Fibroblast of skin of left biceps (primary cell): Measurements from ENCODE around the gene MAPRE3.

Experiments
- DNase-seq, 2 experiments: peaks; one replicate each; pipeline ENCODE4 v3.0.0-alpha.2; 2013; ENCODE audit warnings: low read depth in 2 of 2

Gene MAPRE3

DNA sequence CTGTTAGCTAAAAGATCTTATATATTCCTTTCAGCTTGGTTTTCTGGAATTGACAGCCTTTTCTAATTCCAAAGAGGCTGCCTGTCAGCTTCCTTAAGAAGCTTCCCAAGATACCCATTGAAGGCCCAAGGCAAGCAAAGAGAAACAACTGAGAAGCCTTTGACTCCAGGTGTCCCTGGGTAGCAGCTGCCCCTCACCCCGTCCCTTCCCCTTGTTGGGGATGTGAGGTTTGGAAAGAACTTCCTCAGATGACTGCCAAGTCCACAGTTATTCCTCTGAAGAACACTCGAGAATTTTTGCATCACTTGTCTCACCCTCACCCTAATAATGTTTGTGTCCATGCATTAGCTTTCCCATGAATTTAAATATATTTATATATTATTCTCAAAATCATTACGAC, 13.3 kb downstream of the MAPRE3 start:
- DNase-seq, result no peak

DNA sequence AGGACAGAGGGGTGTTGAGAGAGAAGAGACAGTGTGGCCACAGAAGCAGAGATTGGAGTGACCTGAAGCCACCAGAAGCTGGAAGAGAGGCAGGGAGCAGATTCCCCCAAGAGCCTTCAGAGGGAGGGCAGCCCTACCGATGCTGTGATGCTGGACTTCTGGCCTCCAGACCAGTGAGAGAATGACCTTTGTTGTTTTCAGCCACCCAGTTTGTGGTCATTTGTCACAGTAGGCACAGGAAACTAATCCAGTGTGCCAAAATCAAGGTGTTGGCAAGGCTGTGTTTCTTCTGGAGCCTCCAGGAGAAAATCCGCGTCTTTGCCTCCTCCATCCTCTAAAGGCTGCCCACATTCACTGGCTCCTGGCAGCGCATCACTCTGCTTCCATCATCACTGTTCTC, 15.4 kb downstream of the MAPRE3 start:
- DNase-seq, result no peak

DNA sequence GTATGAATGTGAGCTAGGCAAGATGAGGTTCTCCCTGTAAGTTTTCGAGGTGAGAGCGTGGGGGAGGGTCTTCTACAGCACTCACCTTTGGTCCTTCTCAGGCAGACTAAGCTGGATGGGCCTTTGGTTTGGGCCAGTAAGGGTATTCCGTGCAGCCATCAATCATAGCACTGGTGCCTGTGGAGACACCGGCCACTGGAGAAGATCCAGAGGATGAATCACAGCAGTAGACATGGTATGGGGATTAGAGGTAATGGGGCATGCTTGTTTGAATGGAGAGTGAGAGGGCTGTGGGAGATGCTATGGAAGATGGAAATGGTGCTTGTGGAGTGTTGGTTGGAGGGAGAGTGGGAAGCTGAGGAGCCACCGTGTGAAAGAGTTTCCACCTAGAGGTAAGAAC, 16.1 kb downstream of the MAPRE3 start:
- DNase-seq, result no peak

DNA sequence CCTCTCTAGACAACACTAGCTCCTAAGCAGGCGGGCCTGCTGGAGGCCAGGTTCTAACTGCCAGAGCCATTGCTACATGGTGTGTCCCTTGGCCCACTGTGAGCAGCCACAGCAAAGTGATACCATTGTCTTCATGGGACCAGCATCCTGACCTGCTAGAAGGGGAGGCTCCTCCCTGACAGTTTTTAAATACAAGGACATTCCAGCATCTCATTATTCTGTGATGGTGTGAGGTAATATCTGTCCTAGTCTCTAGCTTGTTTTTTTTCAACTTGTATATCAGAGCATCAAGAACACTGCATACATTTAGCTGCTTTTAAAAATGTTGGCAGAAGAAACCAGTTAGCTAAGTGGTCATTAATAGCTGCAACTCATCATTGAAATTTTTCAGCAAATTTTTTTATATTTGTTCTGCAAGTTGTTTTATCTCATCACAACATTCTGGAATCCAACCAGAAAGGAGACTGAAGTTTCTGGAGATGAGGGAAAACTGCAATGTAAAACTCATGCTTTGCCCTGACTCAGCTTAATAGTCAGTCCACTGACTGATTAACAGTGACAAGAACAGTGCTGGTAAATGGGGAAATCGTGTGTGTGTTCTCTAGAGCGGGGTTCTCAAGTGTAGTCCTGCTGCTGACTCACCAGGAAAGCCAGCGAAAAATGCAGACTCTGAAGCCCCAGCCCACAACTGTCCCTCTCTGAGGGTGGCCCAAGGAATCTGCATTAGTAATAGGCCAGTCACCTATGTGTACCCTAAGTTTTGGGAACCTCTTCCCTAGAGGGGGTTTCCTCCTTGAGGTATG, 17.8 kb downstream of the MAPRE3 start:
- no peak for DNase-seq

DNA sequence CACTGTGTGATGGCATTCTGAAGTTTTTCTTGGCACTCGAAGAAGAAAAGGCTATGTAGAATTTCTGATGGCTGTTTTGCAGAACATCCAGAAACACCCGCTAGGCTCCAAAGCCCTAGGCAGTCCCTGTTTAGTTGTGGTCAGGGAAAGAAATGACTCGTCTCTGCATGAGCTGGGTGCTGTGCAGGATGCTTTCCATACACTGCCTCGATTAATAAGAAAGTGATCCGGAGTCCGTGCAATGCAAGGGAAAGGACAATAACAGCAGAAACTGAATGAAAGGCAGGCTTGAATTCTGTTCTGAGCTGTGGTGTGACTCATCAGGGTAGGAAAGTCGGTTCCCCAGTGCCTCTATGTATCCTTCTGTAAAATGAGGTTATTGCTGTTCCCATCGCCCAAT, 18.7 kb downstream of the MAPRE3 start:
- no peak for DNase-seq

DNA sequence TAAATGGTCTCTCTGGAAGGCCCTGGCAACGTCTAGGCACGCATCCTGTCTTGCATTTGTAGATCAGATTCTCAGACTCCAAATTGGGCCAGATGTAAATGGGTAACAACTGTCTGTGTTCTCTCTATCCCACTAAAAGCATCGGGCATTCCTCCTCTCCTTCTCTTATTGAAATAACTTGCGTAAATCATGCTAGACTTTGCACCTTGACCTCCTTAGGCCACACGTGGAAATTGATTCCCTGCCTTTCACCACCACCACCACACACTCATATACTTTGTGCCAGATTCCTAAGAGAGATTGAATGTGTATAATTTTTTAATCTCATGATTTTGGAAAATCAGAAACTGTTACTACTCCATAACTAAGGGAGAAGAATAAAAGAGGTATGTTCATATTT, 21.3 kb downstream of the MAPRE3 start:
- DNase-seq, result no peak

DNA sequence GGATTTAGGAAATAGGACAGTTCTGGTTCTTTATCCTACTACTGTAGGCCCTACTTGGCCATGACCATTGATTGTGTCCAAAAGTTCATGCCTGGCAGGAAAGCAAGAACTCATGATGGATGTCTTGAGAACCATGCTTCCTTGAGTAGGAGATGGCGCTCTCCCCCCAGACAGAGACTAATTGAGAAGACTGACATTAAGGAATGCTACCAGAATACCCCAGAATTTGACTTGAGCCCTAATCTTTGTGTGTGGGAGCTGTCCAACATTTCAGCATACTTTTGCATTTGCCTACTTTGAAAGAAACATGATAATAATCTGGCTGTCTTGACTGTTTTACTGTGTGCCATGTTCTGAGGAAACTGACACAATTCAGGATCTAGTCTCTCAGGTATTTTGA, 23.3 kb downstream of the MAPRE3 start:
- DNase-seq, result no peak

DNA sequence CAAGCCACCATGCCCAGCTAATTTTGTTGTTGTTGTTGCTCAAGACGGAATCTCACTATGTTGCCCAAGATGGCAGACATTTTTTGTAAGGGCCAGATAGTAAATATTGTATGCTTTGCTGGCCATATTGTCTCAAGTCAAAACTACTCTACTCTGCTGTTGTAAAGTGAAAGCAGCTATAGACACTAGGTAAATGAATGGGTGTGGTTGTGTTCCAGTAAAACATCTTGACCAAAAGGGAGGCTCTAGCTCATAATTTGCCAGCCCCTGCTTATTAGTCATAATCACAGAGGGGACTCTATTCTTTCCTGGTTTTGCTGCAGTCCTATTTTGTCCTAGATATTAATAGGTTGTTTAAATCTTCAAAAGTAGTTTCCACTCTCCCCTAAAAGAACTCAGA, 24.5 kb downstream of the MAPRE3 start:
- DNase-seq, result no peak

DNA sequence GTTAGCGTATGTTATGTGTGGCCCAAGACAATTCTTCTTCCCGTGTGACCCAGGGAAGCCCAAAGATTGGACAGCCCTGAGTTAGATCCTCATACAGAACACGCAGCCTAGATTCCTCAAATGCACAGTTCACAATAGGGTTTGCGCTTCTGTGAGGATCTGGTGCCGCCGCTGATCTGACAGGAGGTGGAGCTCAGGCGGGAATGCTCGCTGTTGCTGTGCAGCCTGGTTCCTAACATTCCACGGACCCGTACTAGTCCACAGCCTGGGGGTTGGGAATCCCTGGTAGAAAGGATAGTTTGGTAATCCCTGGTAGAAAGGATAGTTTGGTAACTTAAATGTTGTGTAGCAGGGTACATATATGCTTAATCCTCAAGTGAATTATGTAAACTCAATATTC, 27.0 kb downstream of the MAPRE3 start:
- no peak for DNase-seq

DNA sequence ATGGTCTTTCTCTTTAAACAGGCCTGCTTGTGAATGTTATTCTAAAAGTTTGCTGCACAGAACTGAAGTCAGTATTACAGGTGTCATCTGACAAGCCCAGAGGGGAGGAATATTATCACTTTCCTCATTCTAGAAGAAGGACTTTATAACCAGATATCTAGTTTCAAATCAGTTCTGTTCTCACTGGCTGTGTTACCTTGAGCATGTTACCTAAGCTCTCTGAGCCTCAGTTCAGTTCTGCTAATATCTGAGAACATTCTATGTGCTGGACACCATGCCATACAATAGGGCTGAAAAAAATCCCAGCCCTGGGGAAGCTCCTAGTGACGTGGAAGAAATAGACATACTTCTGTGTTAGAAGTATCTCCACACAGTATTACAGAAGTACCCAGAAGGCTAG, 27.9 kb downstream of the MAPRE3 start:
- DNase-seq, result no peak

DNA sequence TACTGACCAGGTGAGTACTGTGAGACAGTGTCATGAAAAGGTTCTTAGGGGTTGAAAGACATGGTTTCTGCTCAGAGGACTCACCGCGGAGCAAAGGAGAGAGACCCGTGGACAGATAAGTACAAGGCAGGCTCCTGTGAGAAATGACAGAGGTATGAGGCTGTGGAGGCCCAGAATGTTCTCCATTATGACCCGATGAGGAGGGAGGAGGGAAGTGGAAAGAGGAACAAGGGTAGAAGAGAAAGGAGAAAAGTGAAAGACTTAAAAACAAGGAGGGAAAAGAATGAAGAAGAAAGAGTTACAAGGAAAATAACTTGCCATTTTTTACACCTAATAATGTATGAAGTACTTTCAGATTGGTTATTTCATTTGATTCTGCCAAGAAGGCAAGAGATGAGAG, 29.8 kb downstream of the MAPRE3 start:
- no peak for DNase-seq

DNA sequence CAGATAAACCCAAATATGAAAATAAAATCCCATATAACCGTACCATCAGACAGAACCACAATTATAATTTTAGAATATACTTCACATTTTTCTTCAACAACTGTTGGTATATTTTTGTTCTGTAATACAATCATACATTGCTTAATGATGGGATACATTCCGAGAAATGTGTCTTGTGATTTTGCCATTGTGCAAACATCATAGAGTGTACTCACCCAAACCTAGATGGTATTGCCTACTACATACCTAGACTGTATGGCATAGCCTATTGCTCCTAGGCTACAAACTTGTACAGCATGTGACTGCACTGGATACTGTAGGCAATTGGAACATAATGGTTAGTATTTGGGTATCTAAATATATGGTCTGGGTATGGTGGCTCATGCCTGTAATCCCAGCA, 30.6 kb downstream of the MAPRE3 start:
- no peak for DNase-seq

DNA sequence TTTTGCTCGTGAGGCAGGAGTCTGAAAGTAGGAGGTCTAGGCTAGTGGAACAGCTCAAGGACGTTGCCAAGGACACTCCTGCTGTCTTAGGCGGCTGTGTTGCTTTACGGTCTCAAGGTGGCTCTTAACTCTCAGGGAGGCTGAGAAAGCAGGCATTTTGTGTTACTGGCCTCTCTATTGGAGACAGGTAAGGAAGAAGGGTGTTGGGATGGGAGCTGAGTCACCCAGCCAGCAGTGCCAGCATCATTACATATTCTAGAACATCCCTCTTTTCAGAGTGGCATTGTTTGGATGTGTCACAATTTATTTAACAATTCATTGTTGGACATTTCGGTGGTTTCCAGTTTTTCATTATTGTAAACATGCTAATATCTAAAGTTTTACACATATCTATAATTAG, 31.5 kb downstream of the MAPRE3 start:
- no peak for DNase-seq

DNA sequence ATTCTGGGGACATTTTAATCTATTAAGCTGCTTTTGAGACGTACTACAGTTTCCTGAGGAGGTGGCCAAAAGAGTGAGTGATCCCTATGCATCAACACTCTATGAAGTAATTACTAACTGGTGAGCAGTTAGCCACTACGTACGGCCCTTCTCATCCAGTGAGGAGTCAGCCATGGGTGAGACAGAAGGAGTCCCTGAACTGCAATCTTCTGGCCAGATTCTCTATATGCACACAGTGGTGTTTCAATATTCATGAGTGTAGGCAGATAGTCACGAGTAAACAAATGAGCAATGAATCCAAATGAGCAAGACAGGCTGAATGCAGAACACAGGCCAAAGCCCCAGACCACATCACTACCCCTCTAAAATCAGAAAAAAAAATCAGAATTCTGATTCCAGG, 32.6 kb downstream of the MAPRE3 start:
- no peak for DNase-seq

DNA sequence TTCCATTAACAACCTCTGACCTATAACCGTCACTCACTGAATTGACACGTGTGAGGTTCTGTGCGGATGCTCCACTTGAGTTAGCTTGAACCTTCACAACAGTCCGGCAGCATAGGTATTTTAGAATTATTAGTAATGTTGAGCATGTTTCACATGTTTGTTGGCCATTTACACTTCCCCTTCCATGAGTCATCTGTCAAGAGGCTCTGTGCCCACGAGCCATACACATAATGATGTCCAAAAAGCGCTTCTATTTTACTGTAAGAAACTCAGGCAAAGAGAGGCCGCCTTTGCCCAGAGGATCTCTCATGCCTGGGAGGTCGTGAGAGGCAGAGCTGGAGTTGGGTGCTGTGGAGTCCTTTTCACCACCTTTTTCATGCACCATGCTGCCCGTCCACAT, 33.4 kb downstream of the MAPRE3 start:
- DNase-seq, result no peak

DNA sequence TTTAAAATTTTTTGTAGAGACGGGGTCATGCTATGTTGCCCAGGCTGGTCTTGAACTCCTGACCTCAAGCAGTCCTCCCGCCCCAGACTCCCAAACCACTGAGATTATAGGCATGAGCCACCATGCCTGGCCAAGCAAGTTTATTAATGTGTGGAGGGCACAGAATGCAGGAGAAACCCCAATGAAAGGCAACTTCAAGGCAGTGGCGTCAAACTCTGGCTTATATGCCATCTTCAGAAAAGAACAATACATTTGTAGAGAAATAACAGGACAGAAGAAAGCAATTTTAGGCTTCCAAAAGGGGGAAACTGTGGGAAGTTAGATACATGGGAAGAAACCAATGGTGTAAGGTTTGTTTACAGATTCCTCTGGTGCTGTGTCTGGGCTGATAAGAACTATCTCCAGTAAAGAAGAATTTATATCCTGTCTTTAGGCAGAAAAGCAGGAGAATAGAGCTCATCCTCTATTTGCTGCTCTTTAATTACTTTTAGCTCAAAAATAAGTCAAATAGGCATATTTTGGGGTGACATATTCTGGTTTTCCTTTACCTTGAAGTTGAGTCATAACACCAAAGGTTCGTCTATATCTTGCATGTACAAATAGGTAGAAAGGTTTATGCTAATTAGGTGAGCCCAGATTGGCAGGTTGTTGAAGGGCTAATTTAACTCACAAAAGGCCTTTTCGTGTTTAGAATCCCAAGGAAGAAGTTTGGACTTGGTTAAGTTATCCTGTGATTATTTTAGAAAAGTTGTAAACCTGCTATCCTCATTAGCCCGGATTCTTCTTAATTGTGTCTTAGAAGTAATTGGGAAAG, 36.4 kb downstream of the MAPRE3 start:
- no peak for DNase-seq

DNA sequence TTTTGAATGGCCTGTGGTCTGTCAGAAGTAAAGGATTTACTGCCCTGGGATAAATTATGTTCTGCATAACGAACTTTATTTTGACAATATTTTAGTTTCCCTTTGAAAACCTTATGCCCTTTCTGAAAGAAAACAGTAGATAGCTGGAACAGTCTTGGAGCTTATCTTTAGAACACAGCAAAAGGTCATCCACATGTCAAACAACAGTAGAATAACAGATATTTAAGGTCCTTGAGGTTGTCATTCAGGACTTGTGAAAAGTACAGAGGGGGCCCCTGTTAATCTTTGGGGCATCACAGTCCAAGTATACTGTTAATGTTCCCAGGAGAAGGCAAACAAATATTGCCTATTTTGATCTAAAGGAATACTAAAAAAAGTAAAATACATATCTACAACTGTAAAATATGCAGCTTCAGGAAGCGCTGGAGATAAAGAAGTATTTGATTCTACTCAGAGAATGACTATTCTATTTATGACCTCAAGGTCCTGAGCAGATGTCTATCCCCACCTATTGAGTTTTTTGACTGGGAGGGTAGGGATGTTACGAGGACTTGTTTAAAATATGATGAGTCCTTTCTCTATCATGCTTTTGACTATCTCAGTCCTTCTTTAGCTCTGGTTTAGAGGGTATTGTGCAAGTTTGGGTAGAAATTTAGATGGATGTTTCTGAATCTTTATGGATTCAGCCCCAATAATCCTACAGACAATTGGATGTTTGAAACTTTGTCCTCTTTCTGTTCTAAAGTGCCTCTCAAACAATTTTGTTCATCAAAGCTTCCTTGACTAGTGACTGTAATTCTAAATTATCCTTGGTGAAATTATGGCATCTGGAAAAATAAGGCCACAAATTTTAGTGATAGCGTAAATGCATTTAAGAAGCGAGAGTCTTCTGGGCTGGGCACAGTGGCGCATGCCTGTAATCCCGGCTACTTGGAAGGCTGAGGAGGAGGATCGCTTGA, 37.3 kb downstream of the MAPRE3 start:
- DNase-seq, result no peak

DNA sequence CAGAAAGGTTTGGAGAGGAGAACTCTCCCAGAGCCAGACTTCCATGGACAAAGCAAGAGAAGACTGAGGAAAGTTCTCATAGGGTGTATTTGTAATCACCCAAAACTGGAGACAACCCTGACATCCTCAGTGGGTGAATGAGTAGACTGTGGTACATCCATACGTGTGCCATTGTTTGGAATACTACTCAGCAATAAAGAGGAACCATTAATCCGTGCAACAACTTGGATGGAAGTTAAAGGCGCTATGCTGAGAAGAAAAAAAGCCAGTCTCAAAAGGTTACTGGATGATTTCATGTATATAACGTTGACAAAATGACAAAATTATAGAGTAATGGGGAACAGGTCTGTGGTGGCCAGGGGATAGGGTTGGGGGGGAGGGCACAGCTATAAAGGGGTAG, 38.2 kb downstream of the MAPRE3 start:
- no peak for DNase-seq

DNA sequence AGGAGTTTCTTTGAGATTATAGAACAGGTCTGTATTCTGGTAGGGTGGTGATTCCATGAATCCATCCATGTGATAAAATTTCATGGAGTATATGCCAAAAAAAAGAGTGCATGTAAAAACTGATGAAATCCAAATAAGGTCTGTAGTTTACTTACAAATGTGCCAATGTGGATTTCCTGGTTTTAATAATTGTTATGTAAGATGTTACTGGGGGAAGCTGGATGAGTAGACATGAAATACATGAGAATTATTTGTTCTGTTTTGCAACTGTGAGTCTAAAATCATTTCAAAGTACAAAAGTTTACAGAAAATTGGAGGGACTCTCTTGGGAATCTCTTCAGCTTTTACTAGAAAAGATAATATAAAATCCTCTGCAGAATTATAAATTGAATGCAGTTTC, 38.6 kb downstream of the MAPRE3 start:
- DNase-seq, result no peak

DNA sequence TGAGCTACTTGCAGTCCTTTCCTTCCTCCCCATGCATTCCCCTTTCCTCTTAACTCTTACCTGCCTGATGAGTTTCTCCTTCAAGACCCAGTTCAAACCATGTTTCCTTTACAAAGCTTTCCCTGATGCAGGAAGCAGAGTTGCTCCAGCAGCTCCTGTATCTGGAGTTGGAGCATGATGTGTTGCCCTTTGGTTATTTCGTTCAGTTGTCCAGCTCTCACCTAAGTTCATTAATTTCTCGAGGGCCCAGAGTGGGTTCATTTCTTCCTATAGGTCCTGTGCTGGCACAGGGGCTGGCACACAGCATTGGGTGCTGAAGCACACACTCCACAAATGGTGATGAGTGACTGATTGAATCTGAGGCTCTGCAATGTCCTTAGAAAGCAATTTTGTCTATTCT, 39.3 kb downstream of the MAPRE3 start:
- no peak for DNase-seq

DNA sequence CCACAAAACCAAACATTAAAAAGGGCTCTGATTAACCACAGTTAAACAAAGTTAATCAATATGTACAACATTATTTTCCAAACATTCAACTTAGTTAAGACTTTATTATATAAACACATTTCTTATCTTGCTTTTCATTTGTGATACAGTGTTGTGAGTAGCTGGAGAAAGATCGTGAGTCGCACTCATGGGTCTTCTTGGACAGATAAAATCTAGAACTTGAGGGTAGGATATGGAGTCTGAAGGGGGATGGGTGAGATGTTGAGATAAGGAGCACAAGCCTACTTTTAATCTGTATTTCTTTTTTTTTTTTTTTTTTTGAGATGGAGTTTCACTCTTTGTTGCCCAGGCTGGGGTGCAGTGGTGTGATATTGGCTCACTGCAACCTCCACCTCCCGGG, 39.7 kb downstream of the MAPRE3 start:
- no peak for DNase-seq

DNA sequence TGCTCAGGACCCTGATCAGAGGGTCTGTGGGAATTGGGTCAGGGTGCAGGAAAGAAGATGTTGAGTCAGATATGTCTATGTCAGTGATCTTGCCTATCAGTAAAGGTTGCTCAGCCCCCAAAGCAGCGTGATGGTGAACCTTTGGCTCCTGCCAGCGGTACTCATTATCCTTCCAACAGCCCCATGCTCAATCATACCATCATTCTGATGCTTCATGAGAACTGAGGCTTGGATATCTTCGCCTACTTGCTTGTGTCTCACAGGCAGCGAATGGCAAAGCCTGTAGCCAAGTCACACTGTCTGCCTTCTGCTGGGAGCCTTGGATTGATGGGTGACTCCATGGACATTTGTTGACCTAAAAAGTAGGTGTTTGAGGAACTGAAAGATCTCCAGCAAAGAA, 43.3 kb downstream of the MAPRE3 start:
- DNase-seq, result no peak
